HCT116 (cell line): Measurements from ENCODE around the gene VRK1. TPM values are rescaled to one million over a fixed set of nuclear protein-coding genes. Genes with fewer than 3 reads are reported as not detected.

Experiments used
- ATAC-seq: fragments of 200-7000 bp; cut with Tn5 transposase; 2 replicates; pipeline ENCODE4 v1.9.1; 2020; ENCODE audit warnings: mild to moderate bottlenecking, moderate library complexity
- BruUV-seq: library from RNA; stranded (reverse); fragments of 400-500 nt; replicated peaks from 2 replicates; lab custom pipeline; 2021; lab: Mats Ljungman, UMichigan
- CTCF ChIA-PET: fragments of 300-600 bp; sonication (Branson Sonifier 250); formaldehyde crosslinking; loops from one replicate; lab custom pipeline; 2021; ENCODE audit warnings: antibody characterized with exemption; lab: Charles Lee
- POLR2A ChIA-PET: fragments of 300-600, 350-600 bp; sonication (Branson Sonifier 250); formaldehyde crosslinking; loops from one replicate; lab custom pipeline; 2021; ENCODE audit warnings: antibody characterized with exemption; lab: Charles Lee
- RAD21 ChIA-PET, 2 experiments: fragments of 300-600 bp; sonication (Branson Sonifier 250); formaldehyde crosslinking; loops; one replicate each; lab custom pipeline; 2023; ENCODE audit warnings: low total read pairs in 2 of 2; ENCODE audit not compliant: uncharacterized antibody in 2 of 2, unreplicated experiment in 2 of 2, low non-redundant PET in 1 of 2; lab: Charles Lee
- DNase-seq: peaks from one replicate; pipeline ENCODE4 v3.0.0-alpha.2; 2010; ENCODE audit warnings: low read depth, low spot score
- H2AFZ ChIP-seq: fragments of 200-600 bp; shearing (Covaris generic), sonication (generic); 2 replicates; pipeline ENCODE4 v1.6.1; 2017; ENCODE audit warnings: low read depth, mixed run types, mixed read lengths, antibody characterized with exemption, low read length; ENCODE audit not compliant: poor library complexity, severe bottlenecking
- H3K27ac ChIP-seq: 2 replicates; pipeline ENCODE4 v1.5.1; 2012; ENCODE audit warnings: low read depth, low read length
- H3K27me3 ChIP-seq: fragments of 200-600 bp; sonication (generic); 2 replicates; pipeline ENCODE4 v1.6.1; 2016; ENCODE audit warnings: mixed run types, low read length, mixed read lengths; ENCODE audit not compliant: insufficient read depth
- H3K36me3 ChIP-seq, 2 experiments: fragments of 200-500 bp in 1 of 2; fragments of 200-600 bp in 1 of 2; sonication (Bioruptor generic) in 1 of 2; sonication (generic) in 1 of 2; 2 replicates each; pipeline versions ENCODE4 v1.5.1 to v1.6.1; 2014 to 2016; ENCODE audit warnings: low read length in 2 of 2, inconsistent platforms in 1 of 2, mixed read lengths in 1 of 2, mixed run types in 1 of 2; ENCODE audit not compliant: insufficient read depth in 2 of 2, control insufficient read depth in 1 of 2
- H3K4me1 ChIP-seq, 2 experiments: fragments of 200-600 bp in 1 of 2; sonication (generic) in 1 of 2; 2 replicates each; pipeline versions ENCODE4 v1.5.1 to v1.6.1; 2012 to 2017; ENCODE audit warnings: low read length in 2 of 2, inconsistent platforms in 1 of 2, mild to moderate bottlenecking in 1 of 2, mixed read lengths in 1 of 2, mixed run types in 1 of 2, moderate library complexity in 1 of 2; ENCODE audit not compliant: insufficient read depth in 2 of 2, control insufficient read depth in 1 of 2
- H3K4me2 ChIP-seq: fragments of 200-600 bp; sonication (generic); 2 replicates; pipeline ENCODE4 v1.6.1; 2017; ENCODE audit warnings: mixed run types, low read length, mixed read lengths
- H3K4me3 ChIP-seq, 2 experiments: fragments of 200-600 bp in 1 of 2; sonication (generic) in 1 of 2; replicated peaks in 1 of 2; 2 replicates each; pipeline ENCODE4 v1.5.1; 2011 to 2016; ENCODE audit warnings: low read length in 2 of 2, control low read depth in 1 of 2, low read depth in 1 of 2, mild to moderate bottlenecking in 1 of 2, mixed read lengths in 1 of 2, mixed run types in 1 of 2
- H3K79me2 ChIP-seq: fragments of 200-600 bp; sonication (generic); 2 replicates; pipeline ENCODE4 v1.6.1; 2017; ENCODE audit warnings: mild to moderate bottlenecking, mixed run types, low read length, moderate library complexity, mixed read lengths; ENCODE audit not compliant: insufficient read depth
- H3K9ac ChIP-seq: fragments of 200-600 bp; sonication (generic); 2 replicates; pipeline ENCODE4 v1.6.1; 2016; ENCODE audit warnings: low read length, mixed read lengths
- H3K9me2 ChIP-seq: fragments of 200-600 bp; sonication (generic), shearing (Covaris generic); 2 replicates; pipeline ENCODE4 v1.6.1; 2017; ENCODE audit warnings: mixed run types, mild to moderate bottlenecking, moderate library complexity; ENCODE audit not compliant: insufficient read depth
- H3K9me3 ChIP-seq, 2 experiments: fragments of 200-500 bp in 1 of 2; fragments of 200-600 bp in 1 of 2; sonication (Bioruptor generic) in 1 of 2; sonication (generic) in 1 of 2; 2 replicates each; pipeline ENCODE4 v1.6.1; 2014 to 2017; ENCODE audit warnings: low read length in 2 of 2, mixed read lengths in 2 of 2, inconsistent platforms in 1 of 2, low read depth in 1 of 2, mild to moderate bottlenecking in 1 of 2, mixed run types in 1 of 2, moderate library complexity in 1 of 2; ENCODE audit not compliant: control insufficient read depth in 1 of 2, insufficient read depth in 1 of 2
- H4K20me1 ChIP-seq: fragments of 200-600 bp; sonication (generic), shearing (Covaris generic); 2 replicates; pipeline ENCODE4 v1.6.1; 2017; ENCODE audit warnings: mixed run types, mild to moderate bottlenecking, moderate library complexity; ENCODE audit not compliant: insufficient read depth
- ATF3 ChIP-seq: IDR thresholded peaks from 2 replicates; pipeline ENCODE4 v1.6.1; 2012
- CBX3 ChIP-seq: IDR thresholded peaks from 2 replicates; pipeline ENCODE4 v1.6.1; 2012; ENCODE audit warnings: low read depth
- CEBPB ChIP-seq: IDR thresholded peaks from 2 replicates; pipeline ENCODE4 v1.6.1; 2012; ENCODE audit warnings: low read depth
- CTCF ChIP-seq, 3 experiments: fragments of 200-600 bp in 1 of 3; sonication (generic) in 1 of 3; IDR thresholded peaks in 2 of 3; conservative IDR thresholded peaks in 1 of 3; 2 replicates each; pipeline ENCODE4 v1.5.1; 2012 to 2017; ENCODE audit warnings: low read depth in 2 of 3, low read length in 2 of 3, antibody characterized with exemption in 1 of 3, borderline replicate concordance in 1 of 3, control low read depth in 1 of 3, mild to moderate bottlenecking in 1 of 3, mixed read lengths in 1 of 3, mixed run types in 1 of 3, moderate library complexity in 1 of 3; ENCODE audit not compliant: insufficient read depth in 1 of 3
- EGR1 ChIP-seq: IDR thresholded peaks from 2 replicates; pipeline ENCODE4 v1.6.1; 2012; ENCODE audit warnings: low read depth
- EZH2 ChIP-seq: fragments of 200-600 bp; sonication (generic); IDR thresholded peaks from 2 replicates; pipeline ENCODE4 v1.6.1; 2017; ENCODE audit warnings: antibody characterized with exemption, mixed run types
- EZH2phosphoT487 ChIP-seq: fragments of 200-600 bp; IDR thresholded peaks from 2 replicates; pipeline ENCODE4 v1.6.1; 2018; ENCODE audit warnings: antibody characterized with exemption, borderline replicate concordance
- JUND ChIP-seq: IDR thresholded peaks from 2 replicates; pipeline ENCODE4 v1.6.1; 2012
- POLR2A ChIP-seq: IDR thresholded peaks from 2 replicates; pipeline ENCODE4 v1.7.0; 2011; ENCODE audit warnings: borderline replicate concordance; ENCODE audit not compliant: insufficient read depth, insufficient read length; ENCODE audit errors: extremely low read depth
- POLR2AphosphoS5 ChIP-seq: IDR thresholded peaks from 2 replicates; pipeline ENCODE4 v1.6.1; 2011; ENCODE audit warnings: mild to moderate bottlenecking, low read depth, low read length, moderate library complexity
- RAD21 ChIP-seq: IDR thresholded peaks from 2 replicates; pipeline ENCODE4 v1.6.1; 2012; ENCODE audit warnings: low read depth, mild to moderate bottlenecking
- SIN3A ChIP-seq: IDR thresholded peaks from 2 replicates; pipeline ENCODE4 v1.6.1; 2012; ENCODE audit warnings: low read depth
- SP1 ChIP-seq: IDR thresholded peaks from 2 replicates; pipeline ENCODE4 v1.6.1; 2012; ENCODE audit warnings: low read depth
- SRF ChIP-seq: IDR thresholded peaks from 2 replicates; pipeline ENCODE4 v1.6.1; 2012; ENCODE audit warnings: low read depth
- YY1 ChIP-seq: IDR thresholded peaks from 2 replicates; pipeline ENCODE4 v1.6.1; 2011; ENCODE audit warnings: low read length, low read depth, moderate library complexity, mild to moderate bottlenecking; ENCODE audit not compliant: insufficient replicate concordance; ENCODE audit errors: extremely low read depth
- ZFX ChIP-seq: fragments of 450-650 bp; IDR thresholded peaks from 2 replicates; pipeline ENCODE4 v1.6.1; 2017
- ZNF274 ChIP-seq: fragments of 200-500 bp; sonication (Bioruptor generic); IDR thresholded peaks from 2 replicates; pipeline ENCODE4 v1.6.1; 2014; ENCODE audit warnings: mild to moderate bottlenecking, low read depth, low read length, inconsistent platforms
- intact Hi-C: fragments of 100-400 bp; cut with micrococcal nuclease; formaldehyde crosslinking; loops from 2 replicates; pipeline ENCODE4 v1.10.0; 2022
- total RNA-seq: library from RNA; stranded (reverse); gene quantifications from one replicate; pipeline ENCODE4 v1.2.1, GENCODE V29; 2021; ENCODE audit not compliant: unreplicated experiment
- TF ChIP-seq, protein P1 (sequence below): IDR thresholded peaks from 2 replicates; pipeline ENCODE4 v1.6.1; 2011; ENCODE audit warnings: mild to moderate bottlenecking, low read length, moderate library complexity; ENCODE audit not compliant: insufficient replicate concordance; ENCODE audit errors: extremely low read depth
- TF ChIP-seq, protein P2 (sequence below): IDR thresholded peaks from 2 replicates; pipeline ENCODE4 v1.6.1; 2012; ENCODE audit warnings: low read depth

VRK1 gene
- total RNA-seq, 1 experiment from 2014 or later: 51.4 TPM

DNA sequence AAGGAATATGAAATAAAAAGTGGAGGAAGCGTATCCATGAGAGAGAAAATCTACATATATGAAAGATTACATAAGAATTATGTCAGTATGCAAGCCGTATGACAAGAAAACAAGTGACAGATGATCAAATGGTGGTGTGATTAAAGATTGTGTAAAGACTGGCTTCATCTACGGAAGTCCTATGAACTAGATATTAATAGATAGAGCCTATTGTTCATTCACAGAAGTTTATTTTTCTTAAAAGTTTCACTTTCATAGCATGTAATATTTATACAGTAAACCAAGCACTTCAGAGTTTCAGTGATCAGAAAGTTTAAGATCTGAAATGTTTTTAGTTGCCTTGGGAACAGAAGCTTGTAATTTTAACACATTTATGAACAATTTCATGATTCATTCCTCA lies 84.5 kb downstream of the VRK1 start:
- no peaks in the 10 kb centered on the region for H3K79me2 ChIP-seq
- H3K9me3 ChIP-seq: no peaks in the 10 kb centered on the region
- ATAC-seq (no peak), DNase-seq (no peak)
- no peaks in the 10 kb centered on the region for H3K9me2 ChIP-seq
- no TSS peak for BruUV-seq
- H3K27me3 ChIP-seq: no peaks in the 10 kb centered on the region
- H3K27ac ChIP-seq: no peak overlapping the region
- H2AFZ ChIP-seq: no peak overlapping the region
- no peaks in the 10 kb centered on the region for H3K4me1 ChIP-seq
- no peak overlapping the region for H3K4me2 ChIP-seq
- H3K36me3 ChIP-seq: peaks cover 0 to 16% of the 10 kb centered on the region in 2 experiments; a peak in 2 of 4 replicates
- ChIA-PET POLR2A (no interaction called here), CTCF (no interaction called here), RAD21 (no interaction called here)
- no peaks in the 10 kb centered on the region; the same call in 1 of the 2 replicates for H4K20me1 ChIP-seq
- H3K4me3 ChIP-seq: no peak overlapping the region
- intact Hi-C loops: no loop called here
- no peak overlapping the region for H3K9ac ChIP-seq
- TF ChIP-seq JUND: no peak
- no peak for TF ChIP-seq SIN3A
- TF ChIP-seq POLR2AphosphoS5: no peak
- TF ChIP-seq EGR1: no peak
- TF ChIP-seq YY1: no peak
- TF ChIP-seq, protein P1, sequence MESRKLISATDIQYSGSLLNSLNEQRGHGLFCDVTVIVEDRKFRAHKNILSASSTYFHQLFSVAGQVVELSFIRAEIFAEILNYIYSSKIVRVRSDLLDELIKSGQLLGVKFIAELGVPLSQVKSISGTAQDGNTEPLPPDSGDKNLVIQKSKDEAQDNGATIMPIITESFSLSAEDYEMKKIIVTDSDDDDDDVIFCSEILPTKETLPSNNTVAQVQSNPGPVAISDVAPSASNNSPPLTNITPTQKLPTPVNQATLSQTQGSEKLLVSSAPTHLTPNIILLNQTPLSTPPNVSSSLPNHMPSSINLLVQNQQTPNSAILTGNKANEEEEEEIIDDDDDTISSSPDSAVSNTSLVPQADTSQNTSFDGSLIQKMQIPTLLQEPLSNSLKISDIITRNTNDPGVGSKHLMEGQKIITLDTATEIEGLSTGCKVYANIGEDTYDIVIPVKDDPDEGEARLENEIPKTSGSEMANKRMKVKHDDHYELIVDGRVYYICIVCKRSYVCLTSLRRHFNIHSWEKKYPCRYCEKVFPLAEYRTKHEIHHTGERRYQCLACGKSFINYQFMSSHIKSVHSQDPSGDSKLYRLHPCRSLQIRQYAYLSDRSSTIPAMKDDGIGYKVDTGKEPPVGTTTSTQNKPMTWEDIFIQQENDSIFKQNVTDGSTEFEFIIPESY: no peak
- TF ChIP-seq SRF: no peak
- TF ChIP-seq EZH2phosphoT487: no peak
- TF ChIP-seq RAD21: no peak
- TF ChIP-seq, protein P2, sequence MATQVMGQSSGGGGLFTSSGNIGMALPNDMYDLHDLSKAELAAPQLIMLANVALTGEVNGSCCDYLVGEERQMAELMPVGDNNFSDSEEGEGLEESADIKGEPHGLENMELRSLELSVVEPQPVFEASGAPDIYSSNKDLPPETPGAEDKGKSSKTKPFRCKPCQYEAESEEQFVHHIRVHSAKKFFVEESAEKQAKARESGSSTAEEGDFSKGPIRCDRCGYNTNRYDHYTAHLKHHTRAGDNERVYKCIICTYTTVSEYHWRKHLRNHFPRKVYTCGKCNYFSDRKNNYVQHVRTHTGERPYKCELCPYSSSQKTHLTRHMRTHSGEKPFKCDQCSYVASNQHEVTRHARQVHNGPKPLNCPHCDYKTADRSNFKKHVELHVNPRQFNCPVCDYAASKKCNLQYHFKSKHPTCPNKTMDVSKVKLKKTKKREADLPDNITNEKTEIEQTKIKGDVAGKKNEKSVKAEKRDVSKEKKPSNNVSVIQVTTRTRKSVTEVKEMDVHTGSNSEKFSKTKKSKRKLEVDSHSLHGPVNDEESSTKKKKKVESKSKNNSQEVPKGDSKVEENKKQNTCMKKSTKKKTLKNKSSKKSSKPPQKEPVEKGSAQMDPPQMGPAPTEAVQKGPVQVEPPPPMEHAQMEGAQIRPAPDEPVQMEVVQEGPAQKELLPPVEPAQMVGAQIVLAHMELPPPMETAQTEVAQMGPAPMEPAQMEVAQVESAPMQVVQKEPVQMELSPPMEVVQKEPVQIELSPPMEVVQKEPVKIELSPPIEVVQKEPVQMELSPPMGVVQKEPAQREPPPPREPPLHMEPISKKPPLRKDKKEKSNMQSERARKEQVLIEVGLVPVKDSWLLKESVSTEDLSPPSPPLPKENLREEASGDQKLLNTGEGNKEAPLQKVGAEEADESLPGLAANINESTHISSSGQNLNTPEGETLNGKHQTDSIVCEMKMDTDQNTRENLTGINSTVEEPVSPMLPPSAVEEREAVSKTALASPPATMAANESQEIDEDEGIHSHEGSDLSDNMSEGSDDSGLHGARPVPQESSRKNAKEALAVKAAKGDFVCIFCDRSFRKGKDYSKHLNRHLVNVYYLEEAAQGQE: no peak
- no peak for TF ChIP-seq EZH2
- TF ChIP-seq CTCF (IDR thresholded peaks at IDR 0.05 in 2 of 3, conservative IDR thresholded peaks at IDR 0.05 in 1 of 3; ENCODE audit: borderline replicate concordance in 1 of 3, insufficient read depth in 1 of 3, low read depth in 2 of 3, low read length in 2 of 3): no peak
- TF ChIP-seq ZNF274: no peak
- no peak for TF ChIP-seq POLR2A
- no peak for TF ChIP-seq CEBPB
- no peak for TF ChIP-seq SP1
- TF ChIP-seq ATF3: no peak
- no peak for TF ChIP-seq CBX3
- no peak for TF ChIP-seq ZFX
